ENCODE results near the gene ATRN. TPM values are rescaled to one million over a fixed set of nuclear protein-coding genes. Genes with fewer than 3 reads are reported as not detected.

Gene ATRN
- total RNA-seq, 1 donor from 2014 or later, result 11.9 TPM

- DNase-seq (ENCODE audit: low spot score), result no peak
- H3K27ac Mint-ChIP-seq, result no peak overlapping the region
- no peaks in the 10 kb centered on the region for H3K4me1 Mint-ChIP-seq (ENCODE audit: low read depth)
- H3K9me3 Mint-ChIP-seq, result no peaks in the 10 kb centered on the region
- no peak overlapping the region for H3K4me3 Mint-ChIP-seq
- H3K36me3 Mint-ChIP-seq (ENCODE audit: low read depth), result peaks cover 3% of the 10 kb centered on the region
- H3K27me3 Mint-ChIP-seq (ENCODE audit: insufficient read depth), result no peaks in the 10 kb centered on the region
- intact Hi-C loops (cut with micrococcal nuclease), result no loop called here
These were observed 159.6 kb downstream of the ATRN start for GRCh38 chr20:3630429-3630828.

GRCh38 chr20:3631534-3631933 is 160.7 kb downstream of the ATRN start:
- intact Hi-C loops (cut with micrococcal nuclease), result no loop called here
- no peaks in the 10 kb centered on the region for H3K27me3 Mint-ChIP-seq (ENCODE audit: insufficient read depth)
- DNase-seq (ENCODE audit: low spot score), result no peak
- H3K27ac Mint-ChIP-seq, result no peak overlapping the region
- H3K4me1 Mint-ChIP-seq (ENCODE audit: low read depth), result no peaks in the 10 kb centered on the region
- H3K36me3 Mint-ChIP-seq (ENCODE audit: low read depth), result peaks cover 3% of the 10 kb centered on the region
- H3K4me3 Mint-ChIP-seq, result no peak overlapping the region
- H3K9me3 Mint-ChIP-seq, result no peaks in the 10 kb centered on the region

- no peaks in the 10 kb centered on the region for H3K27me3 Mint-ChIP-seq (ENCODE audit: insufficient read depth)
- DNase-seq (ENCODE audit: low spot score), result no peak
- no peak overlapping the region for H3K27ac Mint-ChIP-seq
These were observed 161.6 kb downstream of the ATRN start for GRCh38 chr20:3632311-3633004.

GRCh38 chr20:3633913-3634478 is 163.2 kb downstream of the ATRN start:
- no peak for DNase-seq (ENCODE audit: low spot score)
- Mint-ChIP-seq H3K9me3 (no peaks in the 10 kb centered on the region), H3K27me3 (ENCODE audit: insufficient read depth) (no peaks in the 10 kb centered on the region), H3K27ac (no peak overlapping the region), H3K36me3 (ENCODE audit: low read depth) (peaks cover 3% of the 10 kb centered on the region), H3K4me1 (ENCODE audit: low read depth) (no peaks in the 10 kb centered on the region), H3K4me3 (no peak overlapping the region)
- intact Hi-C loops (cut with micrococcal nuclease), result no loop called here

More at GRCh38 chr20:3632311-3633004, 161.6 kb downstream of the ATRN start:
- no peaks in the 10 kb centered on the region for H3K9me3 Mint-ChIP-seq
- peaks cover 3% of the 10 kb centered on the region for H3K36me3 Mint-ChIP-seq (ENCODE audit: low read depth)
- intact Hi-C loops (cut with micrococcal nuclease), result no loop called here
- H3K4me3 Mint-ChIP-seq, result no peak overlapping the region
- no peaks in the 10 kb centered on the region for H3K4me1 Mint-ChIP-seq (ENCODE audit: low read depth)

GRCh38 chr20:3635346-3635745 is 164.5 kb downstream of the ATRN start:
- no peak for DNase-seq (ENCODE audit: low spot score)
- H3K9me3 Mint-ChIP-seq, result peaks cover 3% of the 10 kb centered on the region
- H3K27me3 Mint-ChIP-seq (ENCODE audit: insufficient read depth), result no peaks in the 10 kb centered on the region
- intact Hi-C loops (cut with micrococcal nuclease), result no loop called here
- no peak overlapping the region for H3K4me3 Mint-ChIP-seq
- peaks cover 6% of the 10 kb centered on the region for H3K36me3 Mint-ChIP-seq (ENCODE audit: low read depth)
- H3K4me1 Mint-ChIP-seq (ENCODE audit: low read depth), result no peaks in the 10 kb centered on the region
- no peak overlapping the region for H3K27ac Mint-ChIP-seq

GRCh38 chr20:3640259-3640658 is 169.4 kb downstream of the ATRN start:
- Mint-ChIP-seq H3K36me3 (ENCODE audit: low read depth) (peaks cover 9% of the 10 kb centered on the region), H3K27me3 (ENCODE audit: insufficient read depth) (no peaks in the 10 kb centered on the region), H3K9me3 (peaks cover 4% of the 10 kb centered on the region), H3K4me1 (ENCODE audit: low read depth) (no peaks in the 10 kb centered on the region), H3K4me3 (no peak overlapping the region), H3K27ac (no peak overlapping the region)
- intact Hi-C loops (cut with micrococcal nuclease), result no loop called here
- DNase-seq (ENCODE audit: low spot score), result no peak

- no peak overlapping the region for H3K4me3 Mint-ChIP-seq
- H3K27ac Mint-ChIP-seq, result no peak overlapping the region
- intact Hi-C loops (cut with micrococcal nuclease), result no loop called here
These were observed 174.7 kb downstream of the ATRN start for GRCh38 chr20:3645309-3646066.

GRCh38 chr20:3646067-3646440 is 175.2 kb downstream of the ATRN start:
- H3K27ac Mint-ChIP-seq, result no peak overlapping the region
- H3K9me3 Mint-ChIP-seq, result no peaks in the 10 kb centered on the region
- intact Hi-C loops (cut with micrococcal nuclease), result no loop called here
- H3K27me3 Mint-ChIP-seq (ENCODE audit: insufficient read depth), result no peaks in the 10 kb centered on the region
- H3K4me3 Mint-ChIP-seq, result no peak overlapping the region
- H3K4me1 Mint-ChIP-seq (ENCODE audit: low read depth), result no peaks in the 10 kb centered on the region
- DNase-seq (ENCODE audit: low spot score), result no peak
- H3K36me3 Mint-ChIP-seq (ENCODE audit: low read depth), result peaks cover 4% of the 10 kb centered on the region

More at GRCh38 chr20:3645309-3646066, 174.7 kb downstream of the ATRN start:
- H3K27me3 Mint-ChIP-seq (ENCODE audit: insufficient read depth), result no peaks in the 10 kb centered on the region
- H3K9me3 Mint-ChIP-seq, result peaks cover under 1% of the 10 kb centered on the region
- no peak for DNase-seq (ENCODE audit: low spot score)
- peaks cover 7% of the 10 kb centered on the region for H3K36me3 Mint-ChIP-seq (ENCODE audit: low read depth)
- H3K4me1 Mint-ChIP-seq (ENCODE audit: low read depth), result no peaks in the 10 kb centered on the region

GRCh38 chr20:3646651-3647050 is 175.8 kb downstream of the ATRN start:
- no peak overlapping the region for H3K4me3 Mint-ChIP-seq
- no peak for DNase-seq (ENCODE audit: low spot score)
- H3K27me3 Mint-ChIP-seq (ENCODE audit: insufficient read depth), result no peaks in the 10 kb centered on the region
- H3K36me3 Mint-ChIP-seq (ENCODE audit: low read depth), result peaks cover 4% of the 10 kb centered on the region
- no peak overlapping the region for H3K27ac Mint-ChIP-seq
- no peaks in the 10 kb centered on the region for H3K4me1 Mint-ChIP-seq (ENCODE audit: low read depth)
- intact Hi-C loops (cut with micrococcal nuclease), result no loop called here
- H3K9me3 Mint-ChIP-seq, result no peaks in the 10 kb centered on the region

GRCh38 chr20:3647473-3647872 is 176.7 kb downstream of the ATRN start:
- Mint-ChIP-seq H3K4me1 (ENCODE audit: low read depth) (peaks cover 3% of the 10 kb centered on the region), H3K4me3 (no peak overlapping the region), H3K9me3 (no peaks in the 10 kb centered on the region), H3K27ac (no peak overlapping the region), H3K36me3 (ENCODE audit: low read depth) (peaks cover 4% of the 10 kb centered on the region), H3K27me3 (ENCODE audit: insufficient read depth) (no peaks in the 10 kb centered on the region)
- no peak for DNase-seq (ENCODE audit: low spot score)
- intact Hi-C loops (cut with micrococcal nuclease), result no loop called here

GRCh38 chr20:3648951-3649350 is 178.1 kb downstream of the ATRN start:
- H3K4me3 Mint-ChIP-seq, result no peak overlapping the region
- H3K9me3 Mint-ChIP-seq, result no peaks in the 10 kb centered on the region
- H3K27me3 Mint-ChIP-seq (ENCODE audit: insufficient read depth), result peaks cover 1% of the 10 kb centered on the region
- H3K4me1 Mint-ChIP-seq (ENCODE audit: low read depth), result peaks cover 15% of the 10 kb centered on the region
- intact Hi-C loops (cut with micrococcal nuclease), result no loop called here
- peaks cover 4% of the 10 kb centered on the region for H3K36me3 Mint-ChIP-seq (ENCODE audit: low read depth)
- H3K27ac Mint-ChIP-seq, result no peak overlapping the region
- no peak for DNase-seq (ENCODE audit: low spot score)

- intact Hi-C loops (cut with micrococcal nuclease), result no loop called here
- no peaks in the 10 kb centered on the region for H3K36me3 Mint-ChIP-seq (ENCODE audit: low read depth)
- peaks cover 1% of the 10 kb centered on the region for H3K27me3 Mint-ChIP-seq (ENCODE audit: insufficient read depth)
- no peak overlapping the region for H3K4me3 Mint-ChIP-seq
- DNase-seq (ENCODE audit: low spot score), result no peak
- H3K9me3 Mint-ChIP-seq, result no peaks in the 10 kb centered on the region
- no peak overlapping the region for H3K27ac Mint-ChIP-seq
- H3K4me1 Mint-ChIP-seq (ENCODE audit: low read depth), result peaks cover 16% of the 10 kb centered on the region
These were observed 180.6 kb downstream of the ATRN start for GRCh38 chr20:3651204-3651962.

- Mint-ChIP-seq H3K4me3 (no peak overlapping the region), H3K4me1 (ENCODE audit: low read depth) (peaks cover 16% of the 10 kb centered on the region), H3K9me3 (no peaks in the 10 kb centered on the region), H3K27ac (no peak overlapping the region), H3K36me3 (ENCODE audit: low read depth) (no peaks in the 10 kb centered on the region), H3K27me3 (ENCODE audit: insufficient read depth) (peaks cover 6% of the 10 kb centered on the region)
- intact Hi-C loops (cut with micrococcal nuclease), result no loop called here
- DNase-seq (ENCODE audit: low spot score), result no peak
These were observed 181.4 kb downstream of the ATRN start for GRCh38 chr20:3652221-3652620.

All from activated T-helper 1 cell treated with anti-CD3 and anti-CD28 coated beads, Interleukin-12 subunit alpha, Interleukin-12 subunit beta, Interleukin-2, Interleukin-4 antibody, amounts not matched to agents 30 ng/mL and 10 ng/mL and 1 ng/mL, durations not matched to agents 14 hours and 24 hours and 36 hours (primary cell).